ENCODE results near the gene RHD.
"Not testable (repeated sequence)": the region's sequence is repeated elsewhere in the genome, so short reads cannot be mapped to it uniquely, and the experiment has no call there.

RHD gene

GRCh38 chr1:25355841-25356395 lies 83.6 kb downstream of the RHD start:
- no peak for DNase-seq (ENCODE audit: low read depth in 3 of 3)

GRCh38 chr1:25356441-25356840 lies 84.1 kb downstream of the RHD start:
- DNase-seq (ENCODE audit: low read depth in 3 of 3): no peak

- DNase-seq (ENCODE audit: low read depth in 3 of 3): no peak
These were observed 84.5 kb downstream of the RHD start for GRCh38 chr1:25356848-25357247.

GRCh38 chr1:25360596-25361581 lies 88.6 kb downstream of the RHD start:
- DNase-seq (ENCODE audit: low read depth in 3 of 3): no peak

GRCh38 chr1:25361901-25362300 lies 89.6 kb downstream of the RHD start:
- no peak for DNase-seq (ENCODE audit: low read depth in 3 of 3)

GRCh38 chr1:25362634-25363559 lies 90.6 kb downstream of the RHD start:
- not testable (repeated sequence) for DNase-seq (ENCODE audit: low read depth in 3 of 3)

GRCh38 chr1:25369241-25369640 lies 96.9 kb downstream of the RHD start:
- no peak for DNase-seq (ENCODE audit: low read depth in 3 of 3)

GRCh38 chr1:25369691-25370271 lies 97.5 kb downstream of the RHD start:
- not testable (repeated sequence) for DNase-seq (ENCODE audit: low read depth in 3 of 3)

- DNase-seq (ENCODE audit: low read depth in 3 of 3): not testable (repeated sequence)
These were observed 99.4 kb downstream of the RHD start for GRCh38 chr1:25371757-25372156.

- DNase-seq (ENCODE audit: low read depth in 3 of 3): not testable (repeated sequence)
These were observed 106.1 kb downstream of the RHD start for GRCh38 chr1:25378367-25378766.

All from stimulated activated CD4-positive, alpha-beta T cell treated with anti-CD3 and anti-CD28 coated beads, TNF-alpha, amount 100 ng/mL, for 4 hours (primary cell).